Trophoblast cell (in vitro differentiated cells and primary cell): ENCODE data around the gene PPARGC1A.

Experiments used
- DNase-seq, 2 donors: peaks; one replicate each; pipeline ENCODE4 v3.0.0-alpha.2; 2016
- H2AFZ ChIP-seq: 2 replicates; pipeline ENCODE4 v1.6.1; 2013; ENCODE audit warnings: low read length, moderate library complexity, mild to moderate bottlenecking; ENCODE audit not compliant: insufficient read depth, poor library complexity
- H2AK5ac ChIP-seq: 2 replicates; pipeline ENCODE4 v1.6.1; 2013; ENCODE audit warnings: mild to moderate bottlenecking, low read length
- H2BK120ac ChIP-seq: 2 replicates; pipeline ENCODE4 v1.6.1; 2013; ENCODE audit warnings: low read length, mild to moderate bottlenecking, moderate library complexity; ENCODE audit not compliant: insufficient read depth, poor library complexity
- H2BK12ac ChIP-seq: 2 replicates; pipeline ENCODE4 v1.6.1; 2013; ENCODE audit warnings: mild to moderate bottlenecking, low read length, moderate library complexity
- H2BK5ac ChIP-seq: 2 replicates; pipeline ENCODE4 v1.6.1; 2013; ENCODE audit warnings: low read length, low read depth, moderate library complexity, mild to moderate bottlenecking; ENCODE audit not compliant: poor library complexity
- H3K14ac ChIP-seq: 2 replicates; pipeline ENCODE4 v1.6.1; 2013; ENCODE audit warnings: mild to moderate bottlenecking, low read length
- H3K18ac ChIP-seq: 2 replicates; pipeline ENCODE4 v1.6.1; 2013; ENCODE audit warnings: mild to moderate bottlenecking, low read length
- H3K23ac ChIP-seq: 2 replicates; pipeline ENCODE4 v1.6.1; 2013; ENCODE audit warnings: low read length
- H3K27ac ChIP-seq: 2 replicates; pipeline ENCODE4 v1.5.1; 2013; ENCODE audit warnings: low read depth, mild to moderate bottlenecking, inconsistent platforms, low read length, moderate library complexity
- H3K27me3 ChIP-seq: 2 replicates; pipeline ENCODE4 v1.6.1; 2013; ENCODE audit warnings: inconsistent platforms, mild to moderate bottlenecking, low read length, moderate library complexity; ENCODE audit not compliant: insufficient read depth
- H3K36me3 ChIP-seq, 2 experiments: 1 replicate in 1 of 2; 2 replicates in 1 of 2; pipeline ENCODE4 v1.6.1; 2013; ENCODE audit warnings: low read length in 2 of 2, mild to moderate bottlenecking in 2 of 2, moderate library complexity in 1 of 2; ENCODE audit not compliant: insufficient read depth in 2 of 2, control insufficient read depth in 1 of 2
- H3K4ac ChIP-seq: 2 replicates; pipeline ENCODE4 v1.6.1; 2013; ENCODE audit warnings: low read depth, mild to moderate bottlenecking, low read length, moderate library complexity
- H3K4me1 ChIP-seq, 2 experiments: 1 replicate in 1 of 2; 2 replicates in 1 of 2; pipeline ENCODE4 v1.6.1; 2013; ENCODE audit warnings: low read length in 2 of 2, mild to moderate bottlenecking in 2 of 2, moderate library complexity in 1 of 2; ENCODE audit not compliant: insufficient read depth in 2 of 2, control insufficient read depth in 1 of 2
- H3K4me2 ChIP-seq: 2 replicates; pipeline ENCODE4 v1.6.1; 2013; ENCODE audit warnings: inconsistent platforms, mild to moderate bottlenecking, low read length, moderate library complexity
- H3K4me3 ChIP-seq: 2 replicates; pipeline ENCODE4 v1.5.1; 2013; ENCODE audit warnings: mild to moderate bottlenecking, low read depth, low read length, inconsistent platforms
- H3K79me1 ChIP-seq: one replicate; pipeline ENCODE4 v1.6.1; 2013; ENCODE audit warnings: low read length
- H3K79me2 ChIP-seq: 2 replicates; pipeline ENCODE4 v1.6.1; 2013; ENCODE audit warnings: low read length, mild to moderate bottlenecking; ENCODE audit not compliant: control insufficient read depth, insufficient read depth, poor library complexity
- H3K9ac ChIP-seq: 2 replicates; pipeline ENCODE4 v1.6.1; 2013; ENCODE audit warnings: mild to moderate bottlenecking, low read length
- H3K9me3 ChIP-seq: 2 replicates; pipeline ENCODE4 v1.6.1; 2013; ENCODE audit warnings: low read depth, mild to moderate bottlenecking, control low read depth, inconsistent platforms, low read length; ENCODE audit not compliant: insufficient read depth
- H4K12ac ChIP-seq: 2 replicates; pipeline ENCODE4 v1.6.1; 2013; ENCODE audit warnings: low read depth, mild to moderate bottlenecking, low read length, moderate library complexity
- H4K8ac ChIP-seq: 2 replicates; pipeline ENCODE4 v1.6.1; 2013; ENCODE audit warnings: low read depth, mild to moderate bottlenecking, low read length, moderate library complexity
- H4K91ac ChIP-seq: one replicate; pipeline ENCODE4 v1.6.1; 2013; ENCODE audit warnings: low read depth, mild to moderate bottlenecking, low read length, moderate library complexity
- WGBS: extraction: QIAGEN DNeasy Blood & Tissue Kit; methylation state at CpG from one replicate; pipeline ENCODE4 v1.1.7; 2013; ENCODE audit warnings: missing lambda C conversion rate; ENCODE audit not compliant: insufficient read length, insufficient coverage; ENCODE audit errors: extremely low coverage; 5-methylcytosine and 5-hydroxymethylcytosine counted together

PPARGC1A gene

GRCh38 chr4:23860919-23861318 lies 28.9 kb downstream of the PPARGC1A start:
- no peak overlapping the region for H4K91ac ChIP-seq
- no peak overlapping the region for H3K14ac ChIP-seq
- no peak overlapping the region for H2BK5ac ChIP-seq
- H3K4me1 ChIP-seq, result peaks cover 4 to 5% of the 10 kb centered on the region in 2 experiments
- no peaks in the 10 kb centered on the region for H3K27me3 ChIP-seq
- no CpG with 5 or more reads among the region's 3 CpGs for WGBS
- no peak overlapping the region for H4K8ac ChIP-seq
- H3K79me1 ChIP-seq, result no peaks in the 10 kb centered on the region
- no peak overlapping the region for H4K12ac ChIP-seq
- H2AK5ac ChIP-seq, result no peak overlapping the region
- no peak overlapping the region for H3K4ac ChIP-seq
- H2BK120ac ChIP-seq, result no peak overlapping the region
- H3K18ac ChIP-seq, result no peak overlapping the region
- H3K9me3 ChIP-seq, result no peaks in the 10 kb centered on the region
- H3K4me2 ChIP-seq, result no peak overlapping the region
- no peak overlapping the region for H2AFZ ChIP-seq
- H3K36me3 ChIP-seq, result no peaks in the 10 kb centered on the region
- no peak overlapping the region for H3K9ac ChIP-seq
- no peak overlapping the region for H3K4me3 ChIP-seq
- no peaks in the 10 kb centered on the region for H3K79me2 ChIP-seq
- H3K27ac ChIP-seq, result no peak overlapping the region
- no peak for DNase-seq
- no peak overlapping the region for H2BK12ac ChIP-seq
- H3K23ac ChIP-seq, result no peak overlapping the region

GRCh38 chr4:23857367-23857959 lies 32.4 kb downstream of the PPARGC1A start:
- Histone ChIP-seq H3K18ac (no peak overlapping the region), H2BK5ac (no peak overlapping the region), H3K79me2 (no peaks in the 10 kb centered on the region), H3K23ac (no peak overlapping the region), H3K4me1 (no peaks in the 10 kb centered on the region), H2BK12ac (no peak overlapping the region), H3K4me2 (no peak overlapping the region), H4K8ac (no peak overlapping the region), H2BK120ac (no peak overlapping the region), H4K12ac (no peak overlapping the region), H3K36me3 (no peaks in the 10 kb centered on the region), H2AK5ac (no peak overlapping the region), H3K9me3 (no peaks in the 10 kb centered on the region), H4K91ac (no peak overlapping the region), H3K4me3 (no peak overlapping the region), H2AFZ (no peak overlapping the region), H3K27ac (no peak overlapping the region), H3K4ac (no peak overlapping the region), H3K14ac (no peak overlapping the region), H3K79me1 (no peaks in the 10 kb centered on the region), H3K27me3 (no peaks in the 10 kb centered on the region), H3K9ac (no peak overlapping the region)
- no peak for DNase-seq
- WGBS, result no CpG with 5 or more reads among the region's 4 CpGs

GRCh38 chr4:23856630-23857029 lies 33.2 kb downstream of the PPARGC1A start:
- Histone ChIP-seq H3K9ac (no peak overlapping the region), H3K27me3 (no peaks in the 10 kb centered on the region), H2AK5ac (no peak overlapping the region), H3K27ac (no peak overlapping the region), H3K79me2 (no peaks in the 10 kb centered on the region), H3K14ac (no peak overlapping the region), H4K91ac (no peak overlapping the region), H3K4ac (no peak overlapping the region), H2BK120ac (no peak overlapping the region), H3K79me1 (no peaks in the 10 kb centered on the region), H3K4me3 (no peak overlapping the region), H3K9me3 (no peaks in the 10 kb centered on the region), H2AFZ (no peak overlapping the region), H4K8ac (no peak overlapping the region), H3K36me3 (no peaks in the 10 kb centered on the region), H3K23ac (no peak overlapping the region), H3K18ac (no peak overlapping the region), H3K4me2 (no peak overlapping the region), H2BK5ac (no peak overlapping the region), H4K12ac (no peak overlapping the region), H2BK12ac (no peak overlapping the region), H3K4me1 (no peaks in the 10 kb centered on the region)
- DNase-seq, result no peak
- WGBS, result no CpG with 5 or more reads among the region's 3 CpGs

GRCh38 chr4:23855912-23856605 lies 33.8 kb downstream of the PPARGC1A start:
- Histone ChIP-seq H3K27ac (no peak overlapping the region), H3K4ac (no peak overlapping the region), H3K79me2 (no peaks in the 10 kb centered on the region), H4K8ac (no peak overlapping the region), H4K12ac (no peak overlapping the region), H2AK5ac (no peak overlapping the region), H2AFZ (no peak overlapping the region), H2BK12ac (no peak overlapping the region), H3K9ac (no peak overlapping the region), H2BK5ac (no peak overlapping the region), H3K9me3 (no peaks in the 10 kb centered on the region), H3K18ac (no peak overlapping the region), H4K91ac (no peak overlapping the region), H3K79me1 (no peaks in the 10 kb centered on the region), H3K4me2 (no peak overlapping the region), H2BK120ac (no peak overlapping the region), H3K23ac (no peak overlapping the region), H3K36me3 (no peaks in the 10 kb centered on the region), H3K4me3 (no peak overlapping the region), H3K14ac (no peak overlapping the region), H3K27me3 (no peaks in the 10 kb centered on the region), H3K4me1 (no peaks in the 10 kb centered on the region)
- WGBS, result no CpG with 5 or more reads among the region's 5 CpGs
- no peak for DNase-seq
